Urothelium cell line (cell line): ENCODE data around the gene DNTT.

Experiments
- DNase-seq: peaks from one replicate; pipeline ENCODE4 v3.0.0; 2011; ENCODE audit warnings: low spot score, mixed read lengths
- FAIRE-seq: peaks from 2 replicates; lab custom pipeline; 2011; peaks lifted over from hg19 to GRCh38; lab: Jason Lieb, UNC

Gene DNTT

GRCh38 chr10:96304230-96304629, at the start of gene DNTT:
DNTT (plus strand) TSS chr10:96304434; CDS start chr10:96304498, 64 bp downstream.
- FAIRE-seq (no peak), DNase-seq (no peak)

- FAIRE-seq (no peak), DNase-seq (no peak)
These were observed 49.3 kb upstream of the DNTT start for GRCh38 chr10:96254976-96255375.

GRCh38 chr10:96255549-96256333, 48.5 kb upstream of the DNTT start:
- FAIRE-seq (no peak), DNase-seq (no peak)

GRCh38 chr10:96257944-96258343, 46.3 kb upstream of the DNTT start:
- FAIRE-seq (no peak), DNase-seq (no peak)

GRCh38 chr10:96259150-96259549, 45.1 kb upstream of the DNTT start:
- no peak for FAIRE-seq

GRCh38 chr10:96260014-96260413, 44.2 kb upstream of the DNTT start:
- no peak for FAIRE-seq
- DNase-seq = no peak

More at GRCh38 chr10:96259150-96259549, 45.1 kb upstream of the DNTT start:
- no peak for DNase-seq

- no peak for DNase-seq
- no peak for FAIRE-seq
These were observed 43.1 kb upstream of the DNTT start for GRCh38 chr10:96261132-96261531.

GRCh38 chr10:96261930-96262329, 42.3 kb upstream of the DNTT start:
- DNase-seq (no peak), FAIRE-seq (no peak)

GRCh38 chr10:96263176-96263575, 41.1 kb upstream of the DNTT start:
- FAIRE-seq (no peak), DNase-seq (no peak)

GRCh38 chr10:96263669-96264068, 40.6 kb upstream of the DNTT start:
- FAIRE-seq = no peak
- no peak for DNase-seq

GRCh38 chr10:96264938-96265337, 39.3 kb upstream of the DNTT start:
- FAIRE-seq (no peak), DNase-seq (no peak)

- FAIRE-seq (no peak), DNase-seq (no peak)
These were observed 38.0 kb upstream of the DNTT start for GRCh38 chr10:96266118-96266770.

GRCh38 chr10:96267234-96267705, 37.0 kb upstream of the DNTT start:
- no peak for FAIRE-seq
- no peak for DNase-seq

- FAIRE-seq (no peak), DNase-seq (no peak)
These were observed 35.8 kb upstream of the DNTT start for GRCh38 chr10:96268341-96268909.

- DNase-seq = no peak
- FAIRE-seq = no peak
These were observed 34.6 kb upstream of the DNTT start for GRCh38 chr10:96269438-96270300.

GRCh38 chr10:96270571-96270970, 33.7 kb upstream of the DNTT start:
- FAIRE-seq (no peak), DNase-seq (no peak)

GRCh38 chr10:96271016-96271815, 33.0 kb upstream of the DNTT start, which contains the start of gene BLNK:
BLNK (minus strand) TSS chr10:96271569; CDS start chr10:96271398, 171 bp downstream.
- DNase-seq (no peak), FAIRE-seq (no peak)

- peak; percentile 66 for FAIRE-seq
These were observed 31.6 kb upstream of the DNTT start for GRCh38 chr10:96272316-96273280.

More at GRCh38 chr10:96272316-96273280, 31.6 kb upstream of the DNTT start:
- DNase-seq = no peak
